ENCODE measurements around the gene HNRNPA3.
"Not testable (repeated sequence)": the region's sequence is repeated elsewhere in the genome, so short reads cannot be mapped to it uniquely, and the experiment has no call there.

Gene HNRNPA3

GRCh38 chr2:177175917-177176668 lies 36.5 kb upstream of the HNRNPA3 start:
- Histone ChIP-seq H3K36me3 (ENCODE audit: insufficient read depth, low read length) (no peaks in the 10 kb centered on the region), H3K9me2 (replicated peaks; ENCODE audit: low read depth, low read length) (no peaks in the 10 kb centered on the region), H3F3A (ENCODE audit: low read depth) (no peaks in the 10 kb centered on the region), H3K4me2 (ENCODE audit: low read depth, low read length, poor library complexity, severe bottlenecking) (no peak overlapping the region), H3K4me1 (ENCODE audit: insufficient read depth, low read length, poor library complexity, severe bottlenecking) (no peaks in the 10 kb centered on the region), H3K9ac (ENCODE audit: low read depth, low read length, poor library complexity, severe bottlenecking) (no peak overlapping the region), H4K20me1 (ENCODE audit: insufficient read depth, low read length, poor library complexity, severe bottlenecking) (no peaks in the 10 kb centered on the region), H2AFZ (ENCODE audit: low read length) (no peak overlapping the region), H3K9me3 (ENCODE audit: insufficient read depth, low read depth, low read length) (no peaks in the 10 kb centered on the region), H3K27me3 (ENCODE audit: insufficient read depth, low read length, poor library complexity, severe bottlenecking) (no peaks in the 10 kb centered on the region), H3K4me3 (ENCODE audit: low read length, poor library complexity, severe bottlenecking) (no peak overlapping the region), H3K79me2 (ENCODE audit: insufficient read depth, low read length) (no peaks in the 10 kb centered on the region)
- TF ChIP-seq EZH2phosphoT487 (IDR thresholded peaks at IDR 0.05; ENCODE audit: borderline replicate concordance) (no peak), CTCF (conservative IDR thresholded peaks at IDR 0.05; ENCODE audit: low read length) (no peak)

- Histone ChIP-seq H3K27me3 (ENCODE audit: insufficient read depth, low read length, poor library complexity, severe bottlenecking) (no peaks in the 10 kb centered on the region), H2AFZ (ENCODE audit: low read length) (no peak overlapping the region), H3K4me1 (ENCODE audit: insufficient read depth, low read length, poor library complexity, severe bottlenecking) (no peaks in the 10 kb centered on the region), H3K9me3 (ENCODE audit: insufficient read depth, low read depth, low read length) (no peaks in the 10 kb centered on the region), H3K79me2 (ENCODE audit: insufficient read depth, low read length) (no peaks in the 10 kb centered on the region), H3F3A (ENCODE audit: low read depth) (no peaks in the 10 kb centered on the region), H3K4me3 (ENCODE audit: low read length, poor library complexity, severe bottlenecking) (no peak overlapping the region), H4K20me1 (ENCODE audit: insufficient read depth, low read length, poor library complexity, severe bottlenecking) (no peaks in the 10 kb centered on the region), H3K9me2 (replicated peaks; ENCODE audit: low read depth, low read length) (no peaks in the 10 kb centered on the region), H3K9ac (ENCODE audit: low read depth, low read length, poor library complexity, severe bottlenecking) (no peak overlapping the region), H3K36me3 (ENCODE audit: insufficient read depth, low read length) (no peaks in the 10 kb centered on the region), H3K4me2 (ENCODE audit: low read depth, low read length, poor library complexity, severe bottlenecking) (no peak overlapping the region)
- TF ChIP-seq CTCF (conservative IDR thresholded peaks at IDR 0.05; ENCODE audit: low read length) (no peak), EZH2phosphoT487 (IDR thresholded peaks at IDR 0.05; ENCODE audit: borderline replicate concordance) (no peak)
These were observed 33.8 kb upstream of the HNRNPA3 start for GRCh38 chr2:177178797-177179196.

- Histone ChIP-seq H3K4me3 (ENCODE audit: low read length, poor library complexity, severe bottlenecking) (no peak overlapping the region), H3K9ac (ENCODE audit: low read depth, low read length, poor library complexity, severe bottlenecking) (no peak overlapping the region)
These were observed 33.4 kb upstream of the HNRNPA3 start for GRCh38 chr2:177179227-177179626.

GRCh38 chr2:177179671-177180070 lies 32.9 kb upstream of the HNRNPA3 start:
- H4K20me1 ChIP-seq (ENCODE audit: insufficient read depth, low read length, poor library complexity, severe bottlenecking); H3F3A ChIP-seq (ENCODE audit: low read depth); H3K27me3 ChIP-seq (ENCODE audit: insufficient read depth, low read length, poor library complexity, severe bottlenecking); H3K9ac ChIP-seq (ENCODE audit: low read depth, low read length, poor library complexity, severe bottlenecking); H3K4me3 ChIP-seq (ENCODE audit: low read length, poor library complexity, severe bottlenecking); H3K79me2 ChIP-seq (ENCODE audit: insufficient read depth, low read length); H3K36me3 ChIP-seq (ENCODE audit: insufficient read depth, low read length); H2AFZ ChIP-seq (ENCODE audit: low read length); H3K9me2 ChIP-seq (replicated peaks; ENCODE audit: low read depth, low read length); H3K4me2 ChIP-seq (ENCODE audit: low read depth, low read length, poor library complexity, severe bottlenecking); H3K4me1 ChIP-seq (ENCODE audit: insufficient read depth, low read length, poor library complexity, severe bottlenecking); H3K9me3 ChIP-seq (ENCODE audit: insufficient read depth, low read depth, low read length): not testable (repeated sequence)

More at GRCh38 chr2:177179227-177179626, 33.4 kb upstream of the HNRNPA3 start:
- H3K27me3 ChIP-seq (ENCODE audit: insufficient read depth, low read length, poor library complexity, severe bottlenecking) = no peaks in the 10 kb centered on the region
- no peaks in the 10 kb centered on the region for H3K9me2 ChIP-seq (replicated peaks; ENCODE audit: low read depth, low read length)
- no peaks in the 10 kb centered on the region for H3K79me2 ChIP-seq (ENCODE audit: insufficient read depth, low read length)
- H3K36me3 ChIP-seq (ENCODE audit: insufficient read depth, low read length) = no peaks in the 10 kb centered on the region
- no peaks in the 10 kb centered on the region for H3F3A ChIP-seq (ENCODE audit: low read depth)
- H4K20me1 ChIP-seq (ENCODE audit: insufficient read depth, low read length, poor library complexity, severe bottlenecking) = no peaks in the 10 kb centered on the region
- H3K4me1 ChIP-seq (ENCODE audit: insufficient read depth, low read length, poor library complexity, severe bottlenecking) = no peaks in the 10 kb centered on the region
- no peaks in the 10 kb centered on the region for H3K9me3 ChIP-seq (ENCODE audit: insufficient read depth, low read depth, low read length)
- no peak overlapping the region for H2AFZ ChIP-seq (ENCODE audit: low read length)
- TF ChIP-seq CTCF (conservative IDR thresholded peaks at IDR 0.05; ENCODE audit: low read length) (no peak), EZH2phosphoT487 (IDR thresholded peaks at IDR 0.05; ENCODE audit: borderline replicate concordance) (no peak)
- H3K4me2 ChIP-seq (ENCODE audit: low read depth, low read length, poor library complexity, severe bottlenecking) = no peak overlapping the region
